Measurements from ENCODE around the gene HOXC6. TPM values are rescaled to one million over a fixed set of nuclear protein-coding genes. Genes with fewer than 3 reads are reported as not detected.

The HOXC6 gene
- total RNA-seq, 1 donor from 2014 or later = 1.1 TPM

GRCh38 chr12:54012631-54013409, 15.4 kb upstream of the HOXC6 start:
- TF ChIP-seq, protein P1, sequence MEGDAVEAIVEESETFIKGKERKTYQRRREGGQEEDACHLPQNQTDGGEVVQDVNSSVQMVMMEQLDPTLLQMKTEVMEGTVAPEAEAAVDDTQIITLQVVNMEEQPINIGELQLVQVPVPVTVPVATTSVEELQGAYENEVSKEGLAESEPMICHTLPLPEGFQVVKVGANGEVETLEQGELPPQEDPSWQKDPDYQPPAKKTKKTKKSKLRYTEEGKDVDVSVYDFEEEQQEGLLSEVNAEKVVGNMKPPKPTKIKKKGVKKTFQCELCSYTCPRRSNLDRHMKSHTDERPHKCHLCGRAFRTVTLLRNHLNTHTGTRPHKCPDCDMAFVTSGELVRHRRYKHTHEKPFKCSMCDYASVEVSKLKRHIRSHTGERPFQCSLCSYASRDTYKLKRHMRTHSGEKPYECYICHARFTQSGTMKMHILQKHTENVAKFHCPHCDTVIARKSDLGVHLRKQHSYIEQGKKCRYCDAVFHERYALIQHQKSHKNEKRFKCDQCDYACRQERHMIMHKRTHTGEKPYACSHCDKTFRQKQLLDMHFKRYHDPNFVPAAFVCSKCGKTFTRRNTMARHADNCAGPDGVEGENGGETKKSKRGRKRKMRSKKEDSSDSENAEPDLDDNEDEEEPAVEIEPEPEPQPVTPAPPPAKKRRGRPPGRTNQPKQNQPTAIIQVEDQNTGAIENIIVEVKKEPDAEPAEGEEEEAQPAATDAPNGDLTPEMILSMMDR (IDR thresholded peaks at IDR 0.05; ENCODE audit: insufficient read depth, low read length, poor library complexity, severe bottlenecking) = no peak
- H3K27me3 ChIP-seq (ENCODE audit: control insufficient read depth, insufficient read depth, low read length) = peaks cover 24% of the 10 kb centered on the region
- H3K4me3 ChIP-seq (ENCODE audit: low read depth, low read length) = no peak overlapping the region

GRCh38 chr12:54014377-54015017, 13.7 kb upstream of the HOXC6 start:
- no peak overlapping the region for H3K4me3 ChIP-seq (ENCODE audit: low read depth, low read length)
- TF ChIP-seq, protein P1 (IDR thresholded peaks at IDR 0.05; ENCODE audit: insufficient read depth, low read length, poor library complexity, severe bottlenecking) = no peak
- peaks cover 19% of the 10 kb centered on the region for H3K27me3 ChIP-seq (ENCODE audit: control insufficient read depth, insufficient read depth, low read length)
- H3K36me3 ChIP-seq (ENCODE audit: control insufficient read depth, insufficient read depth, low read length) = no peaks in the 10 kb centered on the region
- DNase-seq (ENCODE audit: low read depth) = no peak

More at GRCh38 chr12:54012631-54013409, 15.4 kb upstream of the HOXC6 start:
- H3K36me3 ChIP-seq (ENCODE audit: control insufficient read depth, insufficient read depth, low read length) = no peaks in the 10 kb centered on the region
- no peak for DNase-seq (ENCODE audit: low read depth)

DNA sequence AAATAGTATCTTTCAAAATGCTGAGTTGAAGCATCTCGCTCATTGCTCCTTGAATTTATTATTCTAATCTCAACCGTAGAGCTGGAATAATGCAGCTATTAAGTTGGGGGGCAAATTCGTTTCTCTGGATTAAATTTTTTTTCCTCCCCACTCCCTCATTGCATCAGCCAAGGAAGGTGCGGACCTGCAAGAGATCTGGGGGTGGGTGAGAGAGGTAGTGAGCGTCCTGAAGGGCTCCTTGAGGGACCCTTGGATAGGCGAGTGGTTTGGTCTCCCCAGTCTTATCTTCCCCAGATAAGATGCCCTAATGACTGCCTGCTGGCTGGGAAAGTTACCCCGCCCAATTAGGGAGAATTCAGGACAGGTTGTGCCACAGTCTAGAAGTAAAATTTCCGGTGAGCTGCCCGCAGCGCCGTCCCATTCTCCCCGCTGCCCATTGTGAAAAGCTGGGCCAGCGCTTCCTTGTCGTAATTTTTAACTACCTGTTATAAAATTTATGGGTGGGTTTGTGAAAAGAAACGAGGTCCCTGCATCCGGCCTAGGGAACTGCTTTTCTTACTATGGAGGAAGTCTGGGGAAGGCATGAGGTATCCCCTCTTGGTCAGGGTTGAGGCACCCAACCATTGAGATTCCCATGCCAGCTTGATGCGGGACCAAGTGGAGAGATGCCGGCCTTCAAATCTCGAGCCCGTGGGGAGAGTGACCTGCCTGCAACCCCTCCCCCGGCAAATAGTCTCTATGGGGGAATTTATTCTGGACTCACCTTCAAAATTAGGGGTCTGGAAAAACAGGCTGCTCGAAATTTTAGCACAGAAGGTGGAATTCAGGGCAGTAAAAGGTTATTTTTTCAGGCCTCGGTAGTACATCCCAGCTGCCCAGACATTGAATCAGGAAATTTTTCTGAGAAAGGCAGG, 13.0 kb upstream of the HOXC6 start:
- no peaks in the 10 kb centered on the region for H3K36me3 ChIP-seq (ENCODE audit: control insufficient read depth, insufficient read depth, low read length)
- no peak for DNase-seq (ENCODE audit: low read depth)
- peaks cover 18% of the 10 kb centered on the region for H3K27me3 ChIP-seq (ENCODE audit: control insufficient read depth, insufficient read depth, low read length)
- TF ChIP-seq, protein P1 (IDR thresholded peaks at IDR 0.05; ENCODE audit: insufficient read depth, low read length, poor library complexity, severe bottlenecking) = no peak
- no peak overlapping the region for H3K4me3 ChIP-seq (ENCODE audit: low read depth, low read length)

DNA sequence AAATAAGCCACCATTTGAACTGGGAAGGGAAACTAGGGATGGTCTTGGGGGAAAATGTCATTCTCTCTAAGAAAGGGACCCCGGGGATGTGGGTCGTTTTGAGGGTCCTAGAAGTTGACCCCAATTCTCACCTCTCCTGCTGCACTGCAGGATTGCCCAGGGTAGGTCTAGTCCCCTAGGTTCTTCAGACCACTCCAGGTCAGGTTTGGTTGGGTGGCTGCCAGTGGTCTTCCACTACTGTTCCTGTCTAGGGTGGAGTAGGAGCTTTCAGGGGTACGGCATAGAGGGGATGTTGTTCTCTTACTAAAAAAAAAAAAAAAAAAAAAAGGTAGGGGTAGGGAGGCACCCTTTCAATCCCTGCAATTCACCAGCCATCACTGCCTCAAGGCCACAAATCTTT, 12.2 kb upstream of the HOXC6 start:
- no peaks in the 10 kb centered on the region for H3K36me3 ChIP-seq (ENCODE audit: control insufficient read depth, insufficient read depth, low read length)
- no peak for DNase-seq (ENCODE audit: low read depth)
- H3K4me3 ChIP-seq (ENCODE audit: low read depth, low read length) = peak overlapping the region; percentile 49
- TF ChIP-seq, protein P1 (IDR thresholded peaks at IDR 0.05; ENCODE audit: insufficient read depth, low read length, poor library complexity, severe bottlenecking) = no peak
- H3K27me3 ChIP-seq (ENCODE audit: control insufficient read depth, insufficient read depth, low read length) = peaks cover 17% of the 10 kb centered on the region

- H3K4me3 ChIP-seq (ENCODE audit: low read depth, low read length) = peak overlapping the region; percentile 49
- DNase-seq (ENCODE audit: low read depth) = no peak
- TF ChIP-seq, protein P1 (IDR thresholded peaks at IDR 0.05; ENCODE audit: insufficient read depth, low read length, poor library complexity, severe bottlenecking) = no peak
- no peaks in the 10 kb centered on the region for H3K36me3 ChIP-seq (ENCODE audit: control insufficient read depth, insufficient read depth, low read length)
- peaks cover 20% of the 10 kb centered on the region for H3K27me3 ChIP-seq (ENCODE audit: control insufficient read depth, insufficient read depth, low read length)
Observed at GRCh38 chr12:54016478-54016964, 11.7 kb upstream of the HOXC6 start.

Measured in kidney epithelial cell (primary cell).